Heart left ventricle (tissue), 16 donors: ENCODE results near the gene KCNJ10. TPM values are rescaled to one million over a fixed set of nuclear protein-coding genes. Genes with fewer than 3 reads are reported as not detected.

Experiments
- ATAC-seq, 4 donors: fragments of 200-7000 bp; cut with Tn5 transposase; one replicate each; pipeline ENCODE4 v1.9.1; 2020 to 2022; ENCODE audit warnings: moderate library complexity in 4 of 4, mild to moderate bottlenecking in 3 of 4, moderate number of reproducible peaks in 1 of 4
- DNase-seq, 5 donors: peaks; one replicate each; pipeline ENCODE4 v3.0.0-alpha.2; 2020
- H3K27ac ChIP-seq, 12 donors: fragments of 200-600 bp; sonication (generic) in 4 of 12; one replicate each; pipeline versions ENCODE4 v1.5.0 to v1.8.0; 2016 to 2022; ENCODE audit warnings: mild to moderate bottlenecking in 2 of 12
- H3K27me3 ChIP-seq, 9 donors: fragments of 200-600 bp; sonication (generic) in 2 of 9; one replicate each; pipeline versions ENCODE4 v1.5.1 to v1.8.0; 2016 to 2022; ENCODE audit warnings: mild to moderate bottlenecking in 3 of 9
- H3K36me3 ChIP-seq, 9 donors: fragments of 200-600 bp; sonication (generic) in 2 of 9; one replicate each; pipeline versions ENCODE4 v1.5.0 to v1.8.0; 2018 to 2022; ENCODE audit warnings: mild to moderate bottlenecking in 2 of 9
- H3K4me1 ChIP-seq, 12 donors: fragments of 200-600 bp; sonication (generic) in 4 of 12; one replicate each; pipeline versions ENCODE4 v1.5.0 to v1.8.0; 2016 to 2022; ENCODE audit warnings: mild to moderate bottlenecking in 3 of 12
- H3K4me3 ChIP-seq, 12 donors: fragments of 200-600 bp; sonication (generic) in 4 of 12; one replicate each; pipeline versions ENCODE4 v1.5.0 to v1.8.0; 2017 to 2022; ENCODE audit warnings: mild to moderate bottlenecking in 9 of 12, moderate library complexity in 4 of 12
- H3K9me3 ChIP-seq, 12 donors: fragments of 200-600 bp; sonication (generic) in 4 of 12; one replicate each; pipeline versions ENCODE4 v1.5.0 to v1.8.0; 2016 to 2022; ENCODE audit warnings: mild to moderate bottlenecking in 1 of 12
- POLR2A ChIP-seq, 2 donors: fragments of 450-650 bp; IDR thresholded peaks; one replicate each; pipeline ENCODE4 v1.6.1; 2017; ENCODE audit warnings: antibody characterized with exemption in 2 of 2, mild to moderate bottlenecking in 2 of 2, moderate library complexity in 2 of 2
- WGBS, 4 donors: extraction: QIAGEN DNeasy Blood & Tissue Kit in 2 of 4; methylation state at CpG; one replicate each; pipeline versions ENCODE4 v1.1.5 to v1.1.7; 2013 to 2018; 5-methylcytosine and 5-hydroxymethylcytosine counted together
- intact Hi-C, 10 donors: fragments of 100-400 bp; cut with DNase I; formaldehyde crosslinking; loops; one replicate each; pipeline versions ENCODE4 v1.11.1 to v1.14.2; 2022
- polyA plus RNA-seq, 2 donors: library from polyadenylated mRNA; stranded (reverse); fragments of 200-250 nt; gene quantifications; one replicate each; pipeline ENCODE4 v1.2.3, GENCODE V29; 2013
- total RNA-seq, 9 donors: library from RNA; depleted of rRNA in 2 of 9; stranded (reverse); fragments of >200 nt in 2 of 9; fragmentation: NEBNext Ultra II Directional in 3 of 9; extraction: Animal tissue kit (Norgen Biotek cat#: 25700) in 3 of 9; gene quantifications; one replicate each; pipeline versions ENCODE4 v1.1.0 to v1.2.4, GENCODE V29; 2016 to 2023
- TF ChIP-seq, protein P1 (sequence below), 12 donors: fragments of 200-600 bp; sonication (generic) in 4 of 12; IDR thresholded peaks; one replicate each; pipeline versions ENCODE4 v1.5.0 to v1.8.0; 2018 to 2022; ENCODE audit warnings: antibody characterized with exemption in 12 of 12, mild to moderate bottlenecking in 5 of 12
- donor health status: ischemic (EF 13 %, LVEDD 7.1; RV severe dilation, severe dysfunction).
- donor health status: healthy with polysubstance abuse.
- donor health status: DM: no; HTN: yes; CAD: no.
- donor health status: DM: no; HTN: no; CAD: no.
- donor health status: ischemic (EF 25% LVEDD 6.9; RV normal size, moderate dysfunction).
- donor health status: ischemic (EF 25% LVEDD 5.7; RV mildly dilated, moderate dysfunction).
- donor health status: healthy.
- donor health status: DM: yes; HTN: yes; CAD: no.
- donor health status: ischemic (EF 35%, LVEDD 5.7; RV mildly dilated, moderate dysfunction).
- donor health status: nonischemic (EF 11% LVEDD 7.7; RV severe dilation, severe dysfunction).
- donor health status: DM: yes; HTN: yes; CAD: no.
- donor health status: PGD.
- donor health status: ischemic (EF 29% LVEDD 5.4; RV normal size, mild dysfunction).
- donor health status: nonischemic (EF 23%, LVEDD 6.1; RV moderate dilation, normal function).

The KCNJ10 gene
- total and polyA plus RNA-seq, 11 donors: 0.08 to 1.1 (median 0.48) TPM; not detected in 8

- TF ChIP-seq, protein P1, sequence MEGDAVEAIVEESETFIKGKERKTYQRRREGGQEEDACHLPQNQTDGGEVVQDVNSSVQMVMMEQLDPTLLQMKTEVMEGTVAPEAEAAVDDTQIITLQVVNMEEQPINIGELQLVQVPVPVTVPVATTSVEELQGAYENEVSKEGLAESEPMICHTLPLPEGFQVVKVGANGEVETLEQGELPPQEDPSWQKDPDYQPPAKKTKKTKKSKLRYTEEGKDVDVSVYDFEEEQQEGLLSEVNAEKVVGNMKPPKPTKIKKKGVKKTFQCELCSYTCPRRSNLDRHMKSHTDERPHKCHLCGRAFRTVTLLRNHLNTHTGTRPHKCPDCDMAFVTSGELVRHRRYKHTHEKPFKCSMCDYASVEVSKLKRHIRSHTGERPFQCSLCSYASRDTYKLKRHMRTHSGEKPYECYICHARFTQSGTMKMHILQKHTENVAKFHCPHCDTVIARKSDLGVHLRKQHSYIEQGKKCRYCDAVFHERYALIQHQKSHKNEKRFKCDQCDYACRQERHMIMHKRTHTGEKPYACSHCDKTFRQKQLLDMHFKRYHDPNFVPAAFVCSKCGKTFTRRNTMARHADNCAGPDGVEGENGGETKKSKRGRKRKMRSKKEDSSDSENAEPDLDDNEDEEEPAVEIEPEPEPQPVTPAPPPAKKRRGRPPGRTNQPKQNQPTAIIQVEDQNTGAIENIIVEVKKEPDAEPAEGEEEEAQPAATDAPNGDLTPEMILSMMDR (IDR thresholded peaks at IDR 0.05): no peak
- no peak for TF ChIP-seq POLR2A (IDR thresholded peaks at IDR 0.05)
- ATAC-seq: peak; percentile 20 to 41 (median 28)
- intact Hi-C loops: loop anchor here in 2 of 10 donors (10.0 kb wide), 2 partner anchors 58 to 78 kb away; partner anchors contain the start of gene CASQ1 (in 1 of the 2)
Observed at GRCh38 chr1:160116283-160117147, 46.6 kb upstream of the KCNJ10 start.

GRCh38 chr1:160115545-160116282 lies 45.8 kb upstream of the KCNJ10 start, which contains the start of gene ATP1A2:
Gene ATP1A2, plus strand, starts transcription at chr1:160115759. Its CDS starts 103 bp downstream, at chr1:160115862.
- 21 to 29% (median 25%) methylated on average over 15 to 16 of the region's 16 CpGs for WGBS, 4 donors
- Histone ChIP-seq H3K4me1 (peaks cover 0 to 62% (median 36%) of the 10 kb centered on the region in 12 donors), H3K27me3 (no peaks in the 10 kb centered on the region), H3K4me3 (peak within 1 kb of the TSS; percentile 37 to 86 (median 62)), H3K9me3 (no peaks in the 10 kb centered on the region), H3K36me3 (peaks cover 0 to 4% (median 0%) of the 10 kb centered on the region in 9 donors), H3K27ac (peak within 1 kb of the TSS; percentile 62 to 96 (median 86))
- ATAC-seq (peak; percentile 49 to 74 (median 70)), DNase-seq (peak in 4 of 5 donors; percentile 75 to 87 (median 80))
- intact Hi-C loops: loop anchor here in 2 of 10 donors (10.0 kb wide), 2 partner anchors 59 to 79 kb away; partner anchors contain the start of gene CASQ1 (in 1 of the 2)
- TF ChIP-seq, protein P1 (IDR thresholded peaks at IDR 0.05): no peak
- TF ChIP-seq POLR2A (IDR thresholded peaks at IDR 0.05): peak; percentile 45 to 85

More at GRCh38 chr1:160116283-160117147, 46.6 kb upstream of the KCNJ10 start:
- H3K27me3 ChIP-seq: no peaks in the 10 kb centered on the region
- H3K9me3 ChIP-seq: no peaks in the 10 kb centered on the region
- H3K27ac ChIP-seq: peak overlapping the region; percentile 62 to 96 (median 86)
- DNase-seq: peak in 2 of 5 donors; percentile 54 to 58
- peaks cover 0 to 11% (median 6%) of the 10 kb centered on the region in 9 donors for H3K36me3 ChIP-seq
- peak overlapping the region; percentile 37 to 86 (median 62) for H3K4me3 ChIP-seq
- WGBS, 4 donors: 16 to 40% (median 30%) methylated on average over 12 of the region's 12 CpGs
- peaks cover 0 to 68% (median 36%) of the 10 kb centered on the region in 12 donors for H3K4me1 ChIP-seq

- H3K9me3 ChIP-seq: no peaks in the 10 kb centered on the region
- no peak overlapping the region for H3K4me3 ChIP-seq
- H3K36me3 ChIP-seq: peaks cover 0 to 3% (median 0%) of the 10 kb centered on the region in 9 donors
- DNase-seq (peak in 3 of 5 donors; percentile 43 to 59 (median 59)), ATAC-seq (peak in 3 of 4 donors; percentile 8 to 38 (median 23))
- no peaks in the 10 kb centered on the region for H3K27me3 ChIP-seq
- no peak for TF ChIP-seq POLR2A (IDR thresholded peaks at IDR 0.05)
- TF ChIP-seq, protein P1 (IDR thresholded peaks at IDR 0.05): no peak
- WGBS, 4 donors: 46 to 54% (median 48%) methylated on average over 4 of the region's 4 CpGs
- intact Hi-C loops: loop anchor here in 2 of 10 donors (10.0 kb wide), 2 partner anchors 61 to 81 kb away; partner anchors contain the start of gene CASQ1 (in 1 of the 2)
- peak overlapping the region in 10 of 12 donors; percentile 80 to 96 (median 87) for H3K27ac ChIP-seq
- peaks cover 0 to 48% (median 32%) of the 10 kb centered on the region in 12 donors for H3K4me1 ChIP-seq
Observed at GRCh38 chr1:160114085-160114484, 44.1 kb upstream of the KCNJ10 start.
